GM12878 (cell line): ENCODE results near the gene IL23R. TPM values are rescaled to one million over a fixed set of nuclear protein-coding genes. Genes with fewer than 3 reads are reported as not detected.

ENCODE experiments used
- ATAC-seq: fragments of 200-7000 bp; cut with Tn5 transposase; 3 replicates; pipeline ENCODE4 v1.9.1; 2020; ENCODE audit warnings: mild to moderate bottlenecking, moderate library complexity
- BruUV-seq: library from RNA; stranded (reverse); fragments of 400-500 nt; replicated peaks from 2 replicates; lab custom pipeline; 2021; lab: Mats Ljungman, UMichigan
- CTCF ChIA-PET: fragments of 300-600 bp; sonication (Branson Sonifier 250); formaldehyde crosslinking; extraction: SDS; loops from one replicate; lab custom pipeline; 2021; ENCODE audit warnings: inconsistent platforms; lab: Yijun Ruan, JAX
- POLR2A ChIA-PET: fragments of 350-600 bp; formaldehyde crosslinking; extraction: SDS; loops from one replicate; lab custom pipeline; 2021; ENCODE audit warnings: inconsistent platforms; lab: Charles Lee
- RAD21 ChIA-PET: fragments of 300-600 bp; sonication (Branson Sonifier 250); formaldehyde crosslinking; loops from one replicate; lab custom pipeline; 2023; ENCODE audit warnings: antibody characterized with exemption; ENCODE audit not compliant: unreplicated experiment; lab: Charles Lee
- SMC1A ChIA-PET: fragments of 300-600 bp; sonication (Branson Sonifier 250); formaldehyde crosslinking; loops from one replicate; lab custom pipeline; 2023; ENCODE audit not compliant: unreplicated experiment, uncharacterized antibody; lab: Charles Lee
- DNase-seq: peaks from one replicate; pipeline ENCODE4 v3.0.0-alpha.2; 2011; ENCODE audit warnings: low read depth, low spot score
- FAIRE-seq: peaks from 3 replicates; lab custom pipeline; 2011; peaks lifted over from hg19 to GRCh38; lab: Jason Lieb, UNC
- H2AFZ ChIP-seq: 2 replicates; pipeline ENCODE4 v1.6.0; 2011; ENCODE audit warnings: low read depth, low read length, control low read depth; ENCODE audit not compliant: control insufficient read depth
- H3K27ac ChIP-seq: 2 replicates; pipeline ENCODE4 v1.5.1; 2011; ENCODE audit warnings: control low read depth; ENCODE audit not compliant: control insufficient read depth, insufficient read depth
- H3K27me3 ChIP-seq, 2 experiments: replicated peaks in 1 of 2; 2 replicates each; pipeline versions ENCODE4 v1.6.0 to v1.6.1; 2011; ENCODE audit warnings: low read length in 1 of 2; ENCODE audit not compliant: control insufficient read depth in 2 of 2, insufficient read depth in 2 of 2
- H3K36me3 ChIP-seq, 2 experiments: 2 replicates each; pipeline ENCODE4 v1.5.1; 2011; ENCODE audit warnings: low read length in 1 of 2; ENCODE audit not compliant: control insufficient read depth in 2 of 2, insufficient read depth in 2 of 2
- H3K4me1 ChIP-seq: 2 replicates; pipeline ENCODE4 v1.6.1; 2011; ENCODE audit warnings: mild to moderate bottlenecking, low read length, moderate library complexity, mixed read lengths; ENCODE audit not compliant: control insufficient read depth, insufficient read depth
- H3K4me2 ChIP-seq: 2 replicates; pipeline ENCODE4 v1.6.0; 2011; ENCODE audit warnings: control low read depth; ENCODE audit not compliant: control insufficient read depth, insufficient read depth
- H3K4me3 ChIP-seq: fragments of 200-600 bp; sonication (generic); 2 replicates; pipeline ENCODE4 v1.5.1; 2016
- H3K79me2 ChIP-seq: 2 replicates; pipeline ENCODE4 v1.6.0; 2011; ENCODE audit warnings: low read length; ENCODE audit not compliant: control insufficient read depth, insufficient read depth
- H3K9ac ChIP-seq: 2 replicates; pipeline ENCODE4 v1.8.0; 2011; ENCODE audit warnings: low read length, control low read depth, mixed read lengths; ENCODE audit not compliant: control insufficient read depth, insufficient read depth
- H3K9me3 ChIP-seq: replicated peaks from 3 replicates; pipeline ENCODE4 v1.5.1; 2011; ENCODE audit warnings: mild to moderate bottlenecking, low read length; ENCODE audit not compliant: control insufficient read depth, insufficient read depth
- H4K20me1 ChIP-seq: 2 replicates; pipeline ENCODE4 v1.6.0; 2011; ENCODE audit not compliant: control insufficient read depth, insufficient read depth
- HCFC1 ChIP-seq: fragments of 150-350 bp; IDR thresholded peaks from 2 replicates; pipeline ENCODE4 v1.6.1; 2014; ENCODE audit warnings: low read length
- MEF2A ChIP-seq: IDR thresholded peaks from 2 replicates; pipeline ENCODE4 v1.6.1; 2011; ENCODE audit warnings: low read depth, mild to moderate bottlenecking, low read length, moderate library complexity; ENCODE audit not compliant: insufficient read depth
- MXI1 ChIP-seq: fragments of 150-350 bp; IDR thresholded peaks from 2 replicates; pipeline ENCODE4 v1.6.1; 2011; ENCODE audit warnings: low read depth, mild to moderate bottlenecking, inconsistent platforms, low read length, improper control_type of control experiment
- NFYB ChIP-seq: IDR thresholded peaks from 2 replicates; pipeline ENCODE4 v1.6.1; 2011; ENCODE audit warnings: low read depth, mild to moderate bottlenecking, low read length, improper control_type of control experiment, moderate library complexity; ENCODE audit not compliant: insufficient read depth
- PAX5 ChIP-seq: IDR thresholded peaks from 2 replicates; pipeline ENCODE4 v1.6.1; 2011; ENCODE audit warnings: low read depth, low read length, borderline replicate concordance
- PAX8 ChIP-seq: fragments of 450-650 bp; IDR thresholded peaks from 2 replicates; pipeline ENCODE4 v1.6.1; 2017; ENCODE audit warnings: mild to moderate bottlenecking, moderate library complexity
- POLR2AphosphoS2 ChIP-seq: IDR thresholded peaks from 2 replicates; pipeline ENCODE4 v1.6.1; 2011; ENCODE audit warnings: low read depth, mild to moderate bottlenecking, low read length, improper control_type of control experiment, moderate library complexity
- POLR2AphosphoS5 ChIP-seq: IDR thresholded peaks from 2 replicates; pipeline ENCODE4 v1.6.1; 2011; ENCODE audit warnings: mild to moderate bottlenecking, low read length, inconsistent platforms
- RELA ChIP-seq: fragments of 450-650 bp; IDR thresholded peaks from 2 replicates; pipeline ENCODE4 v1.8.0; 2014; ENCODE audit warnings: borderline replicate concordance; ENCODE audit not compliant: partially characterized antibody
- RELB ChIP-seq: fragments of 450-650 bp; IDR thresholded peaks from 2 replicates; pipeline ENCODE4 v1.6.1; 2017; ENCODE audit warnings: low read depth, mild to moderate bottlenecking, moderate library complexity
- SMAD1 ChIP-seq: fragments of 450-650 bp; IDR thresholded peaks from 2 replicates; pipeline ENCODE4 v1.6.1; 2018; ENCODE audit warnings: mild to moderate bottlenecking, low read depth; ENCODE audit not compliant: partially characterized antibody
- SMC3 ChIP-seq: IDR thresholded peaks from 2 replicates; pipeline ENCODE4 v1.6.1; 2011; ENCODE audit warnings: low read length, improper control_type of control experiment, borderline replicate concordance
- YY1 ChIP-seq: IDR thresholded peaks from 2 replicates; pipeline ENCODE4 v1.6.1; 2011; ENCODE audit warnings: low read depth, mild to moderate bottlenecking, low read length
- ZZZ3 ChIP-seq: IDR thresholded peaks from 2 replicates; pipeline ENCODE4 v1.6.1; 2011; ENCODE audit warnings: low read depth; ENCODE audit not compliant: control insufficient read depth, insufficient read length
- WGBS: methylation state at CpG from one replicate; pipeline ENCODE4 v1.1.6; 2016; ENCODE audit warnings: low lambda C conversion rate; ENCODE audit not compliant: insufficient replicate concordance, insufficient coverage; ENCODE audit errors: missing lambda C conversion rate; 5-methylcytosine and 5-hydroxymethylcytosine counted together
- in situ Hi-C: fragments of 300-500 bp; cut with MboI; formaldehyde crosslinking; loops from 9 replicates; pipeline ENCODE4 v1.14.3; 2018; ENCODE audit warnings: mixed read lengths
- intact Hi-C: fragments of 100-400 bp; cut with micrococcal nuclease; formaldehyde crosslinking; loops from one replicate; pipeline ENCODE4 v1.14.2; 2022; ENCODE audit not compliant: unreplicated experiment
- polyA plus RNA-seq, 11 experiments: library from polyadenylated mRNA; depleted of rRNA in 4 of 11; unstranded in 6 of 11; stranded (reverse) in 5 of 11; fragments of >200 nt; fragmentation: Nextera tagmentation in 4 of 11; fragmentation: Illumina TruSeq in 1 of 11; extraction: Ambion mirVana in 4 of 11; extraction: Trizol in 1 of 11; gene quantifications; 1 replicate in 1 of 11; 2 replicates in 10 of 11; pipeline versions ENCODE4 v1.2.1 to v1.2.3, GENCODE V29; 2011 to 2016; ENCODE audit warnings: inconsistent platforms in 2 of 11, missing spikeins in 2 of 11, low read depth in 1 of 11
- total RNA-seq, 4 experiments: library from RNA; depleted of rRNA in 3 of 4; stranded (reverse); fragments of >200 nt in 3 of 4; fragmentation: Illumina TruSeq in 1 of 4; extraction: Trizol in 1 of 4; gene quantifications; 2 replicates each; pipeline versions ENCODE4 v1.2.1 to v1.2.3, GENCODE V29; 2013 to 2021

Gene IL23R
- total and polyA plus RNA-seq, 10 of the 15 experiments (the other 5 are each of a cell fraction or from before 2014, with no cell fraction given) = 0.16 to 6.4 (median 0.59) TPM

- no peak overlapping the region for H3K9ac ChIP-seq
- no peaks in the 10 kb centered on the region for H3K79me2 ChIP-seq
- no peak for ATAC-seq
- ChIA-PET RAD21 (interaction anchor here (7.8 to 8.0 kb wide), 2 partner anchors 40 to 63 kb away, joined by 71 to 93 read pairs; partner anchors contain the start of gene IL23R), SMC1A (interaction anchor here (7.6 to 9.1 kb wide), 2 partner anchors 13 to 61 kb away, joined by 62 to 212 read pairs; no protein-coding TSS in a partner anchor), POLR2A (no interaction called here), CTCF (interaction anchor here (8.3 to 8.9 kb wide), 2 partner anchors 39 to 58 kb away, joined by 163 to 193 read pairs; partner anchors contain the start of gene IL23R)
- 73% methylated on average over 2 of the region's 2 CpGs for WGBS
- no peak overlapping the region for H3K27ac ChIP-seq
- no peak overlapping the region for H3K4me3 ChIP-seq
- no peak overlapping the region for H2AFZ ChIP-seq
- H3K9me3 ChIP-seq = no peaks in the 10 kb centered on the region; the same call in 2 of the 3 replicates
- FAIRE-seq = no peak
- no TSS peak for BruUV-seq
- H3K4me2 ChIP-seq = no peak overlapping the region
- TF ChIP-seq POLR2AphosphoS2 (no peak), POLR2AphosphoS5 (no peak)
- no peaks in the 10 kb centered on the region for H3K36me3 ChIP-seq
- intact Hi-C loops = no loop called here
- no peaks in the 10 kb centered on the region for H4K20me1 ChIP-seq
- in situ Hi-C loops = no loop called here
- no peaks in the 10 kb centered on the region for H3K27me3 ChIP-seq
- DNase-seq = no peak
- H3K4me1 ChIP-seq = peaks cover 13% of the 10 kb centered on the region; the same call in 1 of the 2 replicates
Measured at GRCh38 chr1:67208217-67208616, 42.0 kb downstream of the IL23R start.

- Histone ChIP-seq H3K4me1 (peaks cover 24% of the 10 kb centered on the region), H3K9ac (no peak overlapping the region), H3K79me2 (no peaks in the 10 kb centered on the region), H4K20me1 (no peaks in the 10 kb centered on the region), H3K4me3 (no peak overlapping the region), H2AFZ (no peak overlapping the region), H3K9me3 (no peaks in the 10 kb centered on the region; the same call in 2 of the 3 replicates), H3K4me2 (no peak overlapping the region), H3K27me3 (no peaks in the 10 kb centered on the region), H3K27ac (no peak overlapping the region), H3K36me3 (no peaks in the 10 kb centered on the region)
- ChIA-PET CTCF (interaction anchor here (0.7 to 8.9 kb wide), 15 partner anchors 13 to 295 kb away, joined by 3 to 193 read pairs (median 7); partner anchors contain the start of genes C1orf141, IL23R and SLC35D1), POLR2A (interaction anchor here (0.6 to 1.2 kb wide), 3 partner anchors 220 to 252 kb away, joined by 3 read pairs; partner anchors contain the start of gene SERBP1), RAD21 (interaction anchor here (0.5 to 8.0 kb wide), 6 partner anchors 16 to 214 kb away, joined by 3 to 102 read pairs (median 41); partner anchors contain the start of gene IL23R), SMC1A (interaction anchor here (0.6 to 9.1 kb wide), 16 partner anchors 14 to 444 kb away, joined by 3 to 212 read pairs (median 5); no protein-coding TSS in a partner anchor)
- in situ Hi-C loops = no loop called here
- WGBS = 55% methylated on average over 3 of the region's 3 CpGs
- BruUV-seq = no TSS peak
- ATAC-seq (no peak), DNase-seq (no peak), FAIRE-seq (no peak)
- intact Hi-C loops = no loop called here
- TF ChIP-seq RELA = no peak
- TF ChIP-seq POLR2AphosphoS5 = no peak
- no peak for TF ChIP-seq SMAD1
- TF ChIP-seq MEF2A = no peak
- no peak for TF ChIP-seq YY1
- no peak for TF ChIP-seq HCFC1
- TF ChIP-seq ZZZ3 = no peak
- no peak for TF ChIP-seq NFYB
- no peak for TF ChIP-seq RELB
- no peak for TF ChIP-seq SMC3
- TF ChIP-seq MXI1 = no peak
- TF ChIP-seq PAX5 = no peak
- TF ChIP-seq PAX8 = no peak
Measured at GRCh38 chr1:67209521-67209920, 43.3 kb downstream of the IL23R start.
